HepG2 (cell line): ENCODE data around the gene NCBP2. TPM values are rescaled to one million over a fixed set of nuclear protein-coding genes. Genes with fewer than 3 reads are reported as not detected.
A peak's percentile ranks its signal among the peaks of the same experiment; 100 is the strongest.

Experiments used
- ARNT2 ChIP-seq: sonication (generic); formaldehyde crosslinking; IDR thresholded peaks from 2 replicates; pipeline ENCODE4 v1.8.0; 2022; ENCODE audit warnings: mild to moderate bottlenecking, low read depth, missing genetic modification reagents, moderate library complexity
- ATF7-NPFF ChIP-seq: sonication (generic); formaldehyde crosslinking; IDR thresholded peaks from 2 replicates; pipeline ENCODE4 v1.8.1; 2023; ENCODE audit warnings: mild to moderate bottlenecking, low read depth, missing genetic modification reagents, moderate library complexity
- CBX5 ChIP-seq: sonication (generic); formaldehyde crosslinking; IDR thresholded peaks from 2 replicates; pipeline ENCODE4 v1.4.0; 2020; ENCODE audit warnings: missing genetic modification reagents, borderline replicate concordance
- CREB1 ChIP-seq, 2 experiments: fragments of 450-650 bp in 1 of 2; IDR thresholded peaks; 2 replicates each; pipeline ENCODE4 v1.6.1; 2016 to 2017; ENCODE audit warnings: control low read depth in 1 of 2, mild to moderate bottlenecking in 1 of 2, missing compliant biosample characterization in 1 of 2, missing genetic modification characterization in 1 of 2
- ELF3 ChIP-seq: IDR thresholded peaks from 2 replicates; pipeline ENCODE4 v1.6.1; 2016; ENCODE audit warnings: missing genetic modification reagents, missing compliant biosample characterization
- HDAC1 ChIP-seq: sonication (generic); formaldehyde crosslinking; IDR thresholded peaks from 2 replicates; pipeline ENCODE4 v1.5.1; 2020; ENCODE audit warnings: mild to moderate bottlenecking, missing genetic modification reagents
- HNRNPLL ChIP-seq: fragments of 200-400 bp; formaldehyde crosslinking; IDR thresholded peaks from 2 replicates; pipeline ENCODE4 v1.6.1; 2017; ENCODE audit warnings: mild to moderate bottlenecking, low read depth, low read length; ENCODE audit not compliant: poor library complexity, severe bottlenecking
- HOXD1 ChIP-seq: sonication (generic); formaldehyde crosslinking; IDR thresholded peaks from 2 replicates; pipeline ENCODE4 v1.5.0; 2020; ENCODE audit warnings: missing genetic modification reagents
- MXD4 ChIP-seq: IDR thresholded peaks from 2 replicates; pipeline ENCODE4 v1.6.1; 2016; ENCODE audit warnings: mild to moderate bottlenecking, missing biosample characterization, missing genetic modification reagents
- NFKB2 ChIP-seq: sonication (generic); formaldehyde crosslinking; IDR thresholded peaks from 2 replicates; pipeline ENCODE4 v1.4.0; 2020; ENCODE audit warnings: missing genetic modification reagents, borderline replicate concordance
- POLR2G ChIP-seq: fragments of 200-400 bp; formaldehyde crosslinking; IDR thresholded peaks from 2 replicates; pipeline ENCODE4 v1.6.1; 2018; ENCODE audit warnings: mild to moderate bottlenecking, low read depth, low read length, moderate library complexity
- SP4 ChIP-seq: sonication (generic); formaldehyde crosslinking; IDR thresholded peaks from 2 replicates; pipeline ENCODE4 v1.8.1; 2023; ENCODE audit warnings: mild to moderate bottlenecking, missing genetic modification reagents
- ZBTB44 ChIP-seq: sonication (generic); formaldehyde crosslinking; IDR thresholded peaks from 2 replicates; pipeline ENCODE4 v1.4.0; 2020; ENCODE audit warnings: missing genetic modification reagents
- ZFP37 ChIP-seq: sonication (generic); formaldehyde crosslinking; IDR thresholded peaks from 2 replicates; pipeline ENCODE4 v1.4.0; 2020; ENCODE audit warnings: missing genetic modification reagents, borderline replicate concordance
- ZIK1 ChIP-seq: sonication (generic); formaldehyde crosslinking; IDR thresholded peaks from 2 replicates; pipeline ENCODE4 v1.5.0; 2020; ENCODE audit warnings: mild to moderate bottlenecking, low read depth, missing genetic modification reagents, borderline replicate concordance
- ZMYM2 ChIP-seq: sonication (generic); formaldehyde crosslinking; IDR thresholded peaks from 2 replicates; pipeline ENCODE4 v1.8.0; 2022; ENCODE audit warnings: mild to moderate bottlenecking, missing genetic modification reagents
- ZNF253 ChIP-seq: sonication (generic); formaldehyde crosslinking; IDR thresholded peaks from 2 replicates; pipeline ENCODE4 v1.8.0; 2022; ENCODE audit warnings: mild to moderate bottlenecking, missing genetic modification reagents, borderline replicate concordance
- ZNF788 ChIP-seq: sonication (generic); formaldehyde crosslinking; IDR thresholded peaks from 2 replicates; pipeline ENCODE4 v1.5.0; 2020; ENCODE audit warnings: mild to moderate bottlenecking, missing genetic modification reagents, borderline replicate concordance
- polyA plus RNA-seq, 8 experiments: library from polyadenylated mRNA; depleted of rRNA in 3 of 8; stranded (reverse) in 7 of 8; unstranded in 1 of 8; fragments of >200 nt; fragmentation: Illumina TruSeq in 4 of 8; extraction: Trizol in 4 of 8; gene quantifications; 2 replicates each; pipeline versions ENCODE4 v1.2.1 to v1.2.3, GENCODE V29; 2011 to 2016; ENCODE audit warnings: low read depth in 4 of 8, missing spikeins in 1 of 8, mixed read lengths in 1 of 8; ENCODE audit not compliant: insufficient read depth in 1 of 8
- total RNA-seq, 5 experiments: library from RNA; depleted of rRNA; stranded (reverse); fragments of >200 nt; fragmentation: Illumina TruSeq; extraction: Trizol; gene quantifications; 2 replicates each; pipeline ENCODE4 v1.2.3, GENCODE V29; 2016; ENCODE audit warnings: low read depth in 1 of 5
- TF ChIP-seq, protein P1 (sequence below), 2 experiments: sonication (generic) in 1 of 2; formaldehyde crosslinking in 1 of 2; IDR thresholded peaks; 2 replicates each; pipeline versions ENCODE4 v1.4.0 to v1.6.1; 2018 to 2020; ENCODE audit warnings: missing genetic modification reagents in 2 of 2, borderline replicate concordance in 1 of 2, low read depth in 1 of 2, mild to moderate bottlenecking in 1 of 2, missing biosample characterization in 1 of 2
- TF ChIP-seq, protein P2 (sequence below): sonication (generic); formaldehyde crosslinking; IDR thresholded peaks from 2 replicates; pipeline ENCODE4 v1.5.0; 2020; ENCODE audit warnings: missing genetic modification reagents, mild to moderate bottlenecking, borderline replicate concordance

Gene NCBP2
- total and polyA plus RNA-seq, 2 of the 13 experiments (the other 11 are each of a cell fraction or from before 2014, with no cell fraction given): 58.7 to 95.5 TPM

GRCh38 chr3:196988241-196989029 lies 46.1 kb upstream of the NCBP2 start (continued):
- TF ChIP-seq HDAC1 (CRISPR knock-in tag) (peak; percentile 90), ATF7-NPFF (CRISPR knock-in tag) (peak; percentile 72; the same call in 1 of the 2 replicates), NFKB2 (peak; percentile 56; the same call in 1 of the 2 replicates), ZNF253 (CRISPR knock-in tag) (no peak), ZIK1 (CRISPR knock-in tag) (peak; percentile 77; the same call in 1 of the 2 replicates), ARNT2 (CRISPR knock-in tag) (peak; percentile 84; the same call in 1 of the 2 replicates), CREB1 (IDR thresholded peaks at IDR 0.05) (no peak), CREB1 (CRISPR knock-in tag; IDR thresholded peaks at IDR 0.05) (peak; percentile 30; the same call in 1 of the 2 replicates), ZFP37 (CRISPR knock-in tag) (0 out of 2 replicates have a peak, but pooled peaks have one; percentile 61), ELF3 (CRISPR knock-in tag) (0 out of 2 replicates have a peak, but pooled peaks have one; percentile 8), ZNF788 (CRISPR knock-in tag) (peak; percentile 71; the same call in 1 of the 2 replicates), MXD4 (0 out of 2 replicates have a peak, but pooled peaks have one; percentile 50), HNRNPLL (peak; percentile 30), POLR2G (0 out of 2 replicates have a peak, but pooled peaks have one; percentile 29), CBX5 (CRISPR knock-in tag) (peak; percentile 26; the same call in 1 of the 2 replicates), SP4 (CRISPR knock-in tag) (0 out of 2 replicates have a peak, but pooled peaks have one; percentile 44), HOXD1 (CRISPR knock-in tag) (peak; percentile 49; the same call in 1 of the 2 replicates), ZMYM2 (CRISPR knock-in tag) (0 out of 2 replicates have a peak, but pooled peaks have one; percentile 74), ZBTB44 (no peak)
- TF ChIP-seq, protein P1, sequence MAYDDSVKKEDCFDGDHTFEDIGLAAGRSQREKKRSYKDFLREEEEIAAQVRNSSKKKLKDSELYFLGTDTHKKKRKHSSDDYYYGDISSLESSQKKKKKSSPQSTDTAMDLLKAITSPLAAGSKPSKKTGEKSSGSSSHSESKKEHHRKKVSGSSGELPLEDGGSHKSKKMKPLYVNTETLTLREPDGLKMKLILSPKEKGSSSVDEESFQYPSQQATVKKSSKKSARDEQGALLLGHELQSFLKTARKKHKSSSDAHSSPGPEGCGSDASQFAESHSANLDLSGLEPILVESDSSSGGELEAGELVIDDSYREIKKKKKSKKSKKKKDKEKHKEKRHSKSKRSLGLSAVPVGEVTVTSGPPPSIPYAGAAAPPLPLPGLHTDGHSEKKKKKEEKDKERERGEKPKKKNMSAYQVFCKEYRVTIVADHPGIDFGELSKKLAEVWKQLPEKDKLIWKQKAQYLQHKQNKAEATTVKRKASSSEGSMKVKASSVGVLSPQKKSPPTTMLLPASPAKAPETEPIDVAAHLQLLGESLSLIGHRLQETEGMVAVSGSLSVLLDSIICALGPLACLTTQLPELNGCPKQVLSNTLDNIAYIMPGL (CRISPR knock-in tag; IDR thresholded peaks at IDR 0.05; ENCODE audit: borderline replicate concordance in 1 of 2, low read depth in 1 of 2): peak; percentile 48 to 75
- TF ChIP-seq, protein P2, sequence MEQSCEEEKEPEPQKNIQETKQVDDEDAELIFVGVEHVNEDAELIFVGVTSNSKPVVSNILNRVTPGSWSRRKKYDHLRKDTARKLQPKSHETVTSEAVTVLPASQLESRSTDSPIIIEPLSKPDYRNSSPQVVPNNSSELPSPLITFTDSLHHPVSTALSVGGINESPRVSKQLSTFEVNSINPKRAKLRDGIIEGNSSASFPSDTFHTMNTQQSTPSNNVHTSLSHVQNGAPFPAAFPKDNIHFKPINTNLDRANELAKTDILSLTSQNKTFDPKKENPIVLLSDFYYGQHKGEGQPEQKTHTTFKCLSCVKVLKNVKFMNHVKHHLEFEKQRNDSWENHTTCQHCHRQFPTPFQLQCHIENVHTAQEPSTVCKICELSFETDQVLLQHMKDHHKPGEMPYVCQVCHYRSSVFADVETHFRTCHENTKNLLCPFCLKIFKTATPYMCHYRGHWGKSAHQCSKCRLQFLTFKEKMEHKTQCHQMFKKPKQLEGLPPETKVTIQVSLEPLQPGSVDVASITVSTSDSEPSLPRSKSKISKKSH (CRISPR knock-in tag): no peak
